SU-DHL-6 (cell line): Measurements from ENCODE around the gene IVNS1ABP.

Source experiments
- EZH2phosphoT487 ChIP-seq: fragments of 200-600 bp; sonication (generic), shearing (Covaris generic); conservative IDR thresholded peaks from 2 replicates; pipeline ENCODE4 v1.6.1; 2018; ENCODE audit warnings: mild to moderate bottlenecking, antibody characterized with exemption, low read length, moderate library complexity, mixed read lengths
- TF ChIP-seq, protein P1 (sequence below): fragments of 200-600 bp; sonication (generic); IDR thresholded peaks from one replicate; pipeline ENCODE4 v1.5.1; 2017; ENCODE audit warnings: antibody characterized with exemption, mild to moderate bottlenecking, low read length, moderate library complexity; ENCODE audit not compliant: insufficient read depth, poor library complexity, severe bottlenecking

GRCh38 chr1:185287451-185287850 is 29.6 kb downstream of the IVNS1ABP start:
- TF ChIP-seq, protein P1, sequence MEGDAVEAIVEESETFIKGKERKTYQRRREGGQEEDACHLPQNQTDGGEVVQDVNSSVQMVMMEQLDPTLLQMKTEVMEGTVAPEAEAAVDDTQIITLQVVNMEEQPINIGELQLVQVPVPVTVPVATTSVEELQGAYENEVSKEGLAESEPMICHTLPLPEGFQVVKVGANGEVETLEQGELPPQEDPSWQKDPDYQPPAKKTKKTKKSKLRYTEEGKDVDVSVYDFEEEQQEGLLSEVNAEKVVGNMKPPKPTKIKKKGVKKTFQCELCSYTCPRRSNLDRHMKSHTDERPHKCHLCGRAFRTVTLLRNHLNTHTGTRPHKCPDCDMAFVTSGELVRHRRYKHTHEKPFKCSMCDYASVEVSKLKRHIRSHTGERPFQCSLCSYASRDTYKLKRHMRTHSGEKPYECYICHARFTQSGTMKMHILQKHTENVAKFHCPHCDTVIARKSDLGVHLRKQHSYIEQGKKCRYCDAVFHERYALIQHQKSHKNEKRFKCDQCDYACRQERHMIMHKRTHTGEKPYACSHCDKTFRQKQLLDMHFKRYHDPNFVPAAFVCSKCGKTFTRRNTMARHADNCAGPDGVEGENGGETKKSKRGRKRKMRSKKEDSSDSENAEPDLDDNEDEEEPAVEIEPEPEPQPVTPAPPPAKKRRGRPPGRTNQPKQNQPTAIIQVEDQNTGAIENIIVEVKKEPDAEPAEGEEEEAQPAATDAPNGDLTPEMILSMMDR: no peak
- no peak for TF ChIP-seq EZH2phosphoT487
